ENCODE data around the gene FOXA2.

FOXA2 gene

GRCh38 chr20:22611636-22612035, 27.3 kb upstream of the FOXA2 start:
- H3F3A ChIP-seq (ENCODE audit: insufficient read depth, low read length) = no peaks in the 10 kb centered on the region
- H3K4me1 ChIP-seq (ENCODE audit: insufficient read depth, low read length, severe bottlenecking) = no peaks in the 10 kb centered on the region
- H3K9me2 ChIP-seq (ENCODE audit: low read depth, low read length) = no peaks in the 10 kb centered on the region
- no peak overlapping the region for H3K9ac ChIP-seq (ENCODE audit: low read length)
- H3K4me3 ChIP-seq (ENCODE audit: low read depth, low read length, poor library complexity, severe bottlenecking) = no peak overlapping the region
- H3K27me3 ChIP-seq (ENCODE audit: insufficient read depth, low read length) = no peaks in the 10 kb centered on the region
- H4K20me1 ChIP-seq (ENCODE audit: insufficient read depth, low read length) = no peaks in the 10 kb centered on the region
- no peak overlapping the region for H2AFZ ChIP-seq (ENCODE audit: low read length)
- no peak overlapping the region for H3K4me2 ChIP-seq (ENCODE audit: low read length)
- TF ChIP-seq, protein P1, sequence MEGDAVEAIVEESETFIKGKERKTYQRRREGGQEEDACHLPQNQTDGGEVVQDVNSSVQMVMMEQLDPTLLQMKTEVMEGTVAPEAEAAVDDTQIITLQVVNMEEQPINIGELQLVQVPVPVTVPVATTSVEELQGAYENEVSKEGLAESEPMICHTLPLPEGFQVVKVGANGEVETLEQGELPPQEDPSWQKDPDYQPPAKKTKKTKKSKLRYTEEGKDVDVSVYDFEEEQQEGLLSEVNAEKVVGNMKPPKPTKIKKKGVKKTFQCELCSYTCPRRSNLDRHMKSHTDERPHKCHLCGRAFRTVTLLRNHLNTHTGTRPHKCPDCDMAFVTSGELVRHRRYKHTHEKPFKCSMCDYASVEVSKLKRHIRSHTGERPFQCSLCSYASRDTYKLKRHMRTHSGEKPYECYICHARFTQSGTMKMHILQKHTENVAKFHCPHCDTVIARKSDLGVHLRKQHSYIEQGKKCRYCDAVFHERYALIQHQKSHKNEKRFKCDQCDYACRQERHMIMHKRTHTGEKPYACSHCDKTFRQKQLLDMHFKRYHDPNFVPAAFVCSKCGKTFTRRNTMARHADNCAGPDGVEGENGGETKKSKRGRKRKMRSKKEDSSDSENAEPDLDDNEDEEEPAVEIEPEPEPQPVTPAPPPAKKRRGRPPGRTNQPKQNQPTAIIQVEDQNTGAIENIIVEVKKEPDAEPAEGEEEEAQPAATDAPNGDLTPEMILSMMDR (IDR thresholded peaks at IDR 0.05; ENCODE audit: low read length) = no peak
- TF ChIP-seq EZH2 (IDR thresholded peaks at IDR 0.05; ENCODE audit: borderline replicate concordance, low read length) = no peak
- no peaks in the 10 kb centered on the region for H3K36me3 ChIP-seq (ENCODE audit: insufficient read depth, low read length)
- no peak overlapping the region for H3K27ac ChIP-seq (ENCODE audit: low read depth, low read length, poor library complexity, severe bottlenecking)
- no peaks in the 10 kb centered on the region for H3K79me2 ChIP-seq (ENCODE audit: insufficient read depth, low read length)
- no peaks in the 10 kb centered on the region for H3K9me3 ChIP-seq (ENCODE audit: low read length)

GRCh38 chr20:22607695-22608094, 23.3 kb upstream of the FOXA2 start:
- H3K9me3 ChIP-seq (ENCODE audit: low read length) = no peaks in the 10 kb centered on the region
- H3K4me2 ChIP-seq (ENCODE audit: low read length) = no peak overlapping the region
- H3K9me2 ChIP-seq (ENCODE audit: low read depth, low read length) = no peaks in the 10 kb centered on the region
- H3K9ac ChIP-seq (ENCODE audit: low read length) = no peak overlapping the region
- no peaks in the 10 kb centered on the region for H3K27me3 ChIP-seq (ENCODE audit: insufficient read depth, low read length)
- H3K27ac ChIP-seq (ENCODE audit: low read depth, low read length, poor library complexity, severe bottlenecking) = no peak overlapping the region
- no peaks in the 10 kb centered on the region for H3K79me2 ChIP-seq (ENCODE audit: insufficient read depth, low read length)
- H3K4me3 ChIP-seq (ENCODE audit: low read depth, low read length, poor library complexity, severe bottlenecking) = no peak overlapping the region
- H3K4me1 ChIP-seq (ENCODE audit: insufficient read depth, low read length, severe bottlenecking) = no peaks in the 10 kb centered on the region
- H4K20me1 ChIP-seq (ENCODE audit: insufficient read depth, low read length) = no peaks in the 10 kb centered on the region
- no peak for TF ChIP-seq EZH2 (IDR thresholded peaks at IDR 0.05; ENCODE audit: borderline replicate concordance, low read length)
- TF ChIP-seq, protein P1 (IDR thresholded peaks at IDR 0.05; ENCODE audit: low read length) = no peak
- no peak overlapping the region for H2AFZ ChIP-seq (ENCODE audit: low read length)
- no peaks in the 10 kb centered on the region for H3K36me3 ChIP-seq (ENCODE audit: insufficient read depth, low read length)
- H3F3A ChIP-seq (ENCODE audit: insufficient read depth, low read length) = no peaks in the 10 kb centered on the region

DNA sequence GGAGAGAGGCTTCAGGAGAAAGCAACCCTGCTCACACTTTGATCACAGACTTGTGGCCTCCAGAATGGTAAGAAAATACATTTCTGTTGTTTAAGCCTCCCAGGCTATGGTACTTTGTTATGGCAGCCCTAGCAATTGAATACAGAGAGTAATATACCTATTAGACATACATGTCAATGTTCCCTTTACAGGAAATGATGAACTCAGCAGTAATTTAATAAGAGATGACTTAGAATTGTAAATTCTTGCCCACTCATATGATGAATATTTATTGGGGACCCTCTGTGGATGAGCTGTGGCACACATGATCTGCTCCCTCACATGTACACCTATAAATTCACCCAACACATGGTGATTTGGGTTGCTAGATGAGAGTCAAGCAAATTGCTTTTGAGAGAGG, 20.4 kb upstream of the FOXA2 start:
- no peak overlapping the region for H2AFZ ChIP-seq (ENCODE audit: low read length)
- H3K36me3 ChIP-seq (ENCODE audit: insufficient read depth, low read length) = no peaks in the 10 kb centered on the region
- no peaks in the 10 kb centered on the region for H3K9me2 ChIP-seq (ENCODE audit: low read depth, low read length)
- no peaks in the 10 kb centered on the region for H4K20me1 ChIP-seq (ENCODE audit: insufficient read depth, low read length)
- TF ChIP-seq EZH2 (IDR thresholded peaks at IDR 0.05; ENCODE audit: borderline replicate concordance, low read length) = no peak
- TF ChIP-seq, protein P1 (IDR thresholded peaks at IDR 0.05; ENCODE audit: low read length) = no peak
- H3K4me1 ChIP-seq (ENCODE audit: insufficient read depth, low read length, severe bottlenecking) = no peaks in the 10 kb centered on the region
- H3K27ac ChIP-seq (ENCODE audit: low read depth, low read length, poor library complexity, severe bottlenecking) = no peak overlapping the region
- H3K27me3 ChIP-seq (ENCODE audit: insufficient read depth, low read length) = no peaks in the 10 kb centered on the region
- no peaks in the 10 kb centered on the region for H3K9me3 ChIP-seq (ENCODE audit: low read length)
- no peak overlapping the region for H3K4me3 ChIP-seq (ENCODE audit: low read depth, low read length, poor library complexity, severe bottlenecking)
- no peak overlapping the region for H3K9ac ChIP-seq (ENCODE audit: low read length)
- no peaks in the 10 kb centered on the region for H3F3A ChIP-seq (ENCODE audit: insufficient read depth, low read length)
- no peak overlapping the region for H3K4me2 ChIP-seq (ENCODE audit: low read length)
- no peaks in the 10 kb centered on the region for H3K79me2 ChIP-seq (ENCODE audit: insufficient read depth, low read length)
